ENCODE data around the gene BRCC3.

GRCh38 chrX:155046129-155046810 is 25.0 kb upstream of the BRCC3 start:
- TF ChIP-seq CTCF (IDR thresholded peaks at IDR 0.05) (no peak), POLR2A (IDR thresholded peaks at IDR 0.05) (no peak)

Measured in heart left ventricle (tissue), 13 donors.